NCI-H2029 (cell line): ENCODE data around the gene CDK11B.
"Not testable (repeated sequence)": the region's sequence is repeated elsewhere in the genome, so short reads cannot be mapped to it uniquely, and the experiment has no call there.

Source experiments
- DNase-seq: peaks from one replicate; lab custom pipeline; 2025; lab: John Stamatoyannopoulos, UW

The CDK11B gene

DNA sequence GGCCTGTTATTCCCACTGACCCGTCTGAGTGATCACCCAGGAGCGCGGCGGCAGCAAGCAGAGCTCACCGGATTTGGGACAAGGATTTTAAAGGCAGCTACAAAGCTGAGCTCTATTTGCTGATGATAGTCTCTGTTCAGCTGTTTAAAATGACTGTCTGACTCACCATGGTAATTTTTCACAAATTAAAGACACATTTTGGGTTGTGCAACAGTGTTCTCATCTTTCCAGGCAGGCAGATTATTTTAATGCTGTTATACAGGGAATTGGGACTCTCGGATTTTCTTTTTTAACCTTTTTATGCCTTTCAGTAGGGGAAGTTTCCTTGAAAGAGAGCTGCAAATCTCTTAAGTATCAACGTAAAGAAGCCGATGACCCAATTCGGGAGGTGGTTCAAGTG lies 3.6 kb upstream of the CDK11B start:
- not testable (repeated sequence) for DNase-seq

- not testable (repeated sequence) for DNase-seq
Measured at GRCh38 chr1:1648265-1648664, 10.5 kb downstream of the CDK11B start.

DNA sequence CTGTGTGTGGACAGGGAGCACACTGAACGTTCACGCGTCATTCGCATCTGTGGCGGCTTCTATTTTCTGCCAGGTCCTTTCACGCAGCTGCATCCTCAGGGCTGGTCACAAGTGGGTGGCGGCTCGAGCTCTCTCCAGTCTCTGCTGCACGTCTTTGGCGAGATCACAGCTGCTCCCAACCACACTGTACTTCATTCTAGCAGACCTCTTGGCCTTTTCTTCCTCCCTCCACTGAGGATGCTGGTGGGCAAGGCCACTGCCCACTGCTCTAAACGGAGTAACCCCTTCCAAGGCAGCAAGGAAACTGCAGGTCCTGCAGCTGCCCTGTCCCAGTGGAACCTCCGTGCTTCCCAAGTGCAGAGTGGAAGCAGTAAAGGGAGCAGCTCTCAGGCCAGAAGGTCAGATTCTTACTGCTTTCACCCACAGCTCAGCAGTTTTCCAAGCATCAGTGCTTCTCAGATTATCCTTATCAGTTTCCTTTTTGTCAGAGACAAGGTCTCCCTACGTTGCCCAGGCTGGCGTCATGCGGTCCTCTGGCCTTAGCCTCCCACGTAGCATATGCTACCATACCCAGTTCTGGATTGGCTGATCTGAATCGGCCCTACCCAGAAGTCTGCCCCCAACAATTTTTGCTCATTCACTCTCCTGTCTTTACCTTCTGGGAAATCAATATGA lies 11.1 kb downstream of the CDK11B start:
- not testable (repeated sequence) for DNase-seq

DNA sequence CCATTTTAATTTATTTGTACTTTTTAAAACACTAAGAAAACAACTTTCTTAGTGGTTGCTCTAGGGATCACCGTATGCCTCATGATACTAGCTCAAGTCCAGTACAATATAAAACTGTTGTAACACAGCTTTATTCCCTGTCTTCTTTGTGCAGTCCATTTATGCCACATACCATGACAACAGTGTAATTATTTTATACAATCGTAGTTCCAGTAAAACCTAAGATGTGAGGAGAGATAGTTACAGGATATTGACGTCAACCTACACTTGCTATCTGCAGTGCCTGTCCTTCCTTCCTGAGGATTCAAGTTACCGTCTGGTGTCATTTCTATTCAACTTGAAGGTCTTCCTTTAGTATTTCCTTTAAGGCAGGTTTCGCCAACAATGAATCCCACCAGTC lies 12.5 kb downstream of the CDK11B start:
- not testable (repeated sequence) for DNase-seq

GRCh38 chr1:1640711-1641461 lies 17.9 kb downstream of the CDK11B start:
- DNase-seq = not testable (repeated sequence)

DNA sequence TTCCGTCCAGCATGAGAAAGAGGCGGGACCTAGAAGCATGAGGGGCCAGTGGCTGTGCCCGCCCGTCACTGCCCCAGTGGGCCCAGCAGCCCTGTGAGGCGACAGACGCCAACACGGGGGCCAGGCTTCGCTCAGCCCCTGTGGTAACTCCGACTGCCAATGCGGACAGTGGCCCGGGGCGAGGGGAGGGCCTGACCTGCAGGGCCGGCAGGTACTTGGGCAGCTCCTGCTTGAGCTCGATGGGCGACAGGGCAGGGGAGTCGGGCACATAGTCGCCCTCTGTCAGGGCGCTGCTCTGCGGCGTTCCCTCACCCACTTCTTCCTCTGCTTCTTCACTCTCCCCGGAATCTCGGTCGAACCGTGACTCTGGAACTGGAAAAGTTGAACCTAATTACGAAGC lies 18.7 kb downstream of the CDK11B start:
- DNase-seq = not testable (repeated sequence)

GRCh38 chr1:1639368-1639767 lies 19.4 kb downstream of the CDK11B start:
- not testable (repeated sequence) for DNase-seq

GRCh38 chr1:1638528-1638927 lies 20.3 kb downstream of the CDK11B start:
- not testable (repeated sequence) for DNase-seq

- not testable (repeated sequence) for DNase-seq
Measured at GRCh38 chr1:1637479-1637875, 21.3 kb downstream of the CDK11B start.

GRCh38 chr1:1636621-1637478 lies 22.0 kb downstream of the CDK11B start:
- not testable (repeated sequence) for DNase-seq

DNA sequence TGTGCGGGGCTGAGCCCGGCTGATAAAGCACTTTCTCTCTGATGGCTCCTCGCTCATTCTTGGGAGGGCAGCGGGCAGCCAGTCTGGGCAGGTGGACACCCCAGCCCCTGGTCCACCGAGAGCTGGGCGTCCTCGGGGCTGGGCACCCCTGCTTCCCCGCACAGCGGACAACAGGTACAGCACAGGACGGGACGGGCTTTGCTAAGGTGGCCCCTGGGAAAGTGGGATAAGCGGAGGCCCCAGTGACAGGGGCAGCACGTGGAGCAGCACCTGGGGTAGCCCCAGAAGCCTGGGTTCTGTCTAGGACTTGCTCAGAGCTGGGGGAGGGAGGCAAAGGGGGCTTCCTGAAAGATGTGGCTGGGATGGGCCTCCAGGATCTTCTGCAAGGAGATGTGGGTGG lies 24.2 kb downstream of the CDK11B start:
- DNase-seq = not testable (repeated sequence)

DNA sequence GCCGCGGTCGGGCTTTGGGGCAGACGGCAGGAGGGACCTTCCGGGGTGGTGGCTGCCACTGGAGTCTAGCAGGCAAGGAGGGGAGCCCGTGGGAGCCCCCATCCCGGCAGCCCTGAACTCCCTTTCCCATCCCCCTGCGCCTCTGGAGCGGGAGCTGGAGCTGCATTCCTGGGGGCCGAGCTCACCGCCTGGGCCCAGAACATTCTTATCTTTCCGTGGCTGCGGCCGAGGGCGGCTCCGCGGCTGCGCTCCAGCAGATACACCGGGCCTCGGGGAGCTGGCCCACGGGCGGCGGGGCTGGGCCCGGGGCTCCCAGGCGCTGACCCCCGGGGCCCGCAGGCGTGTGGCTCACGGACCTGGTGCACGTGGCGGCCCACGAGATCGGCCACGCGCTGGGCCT lies 25.4 kb downstream of the CDK11B start:
- DNase-seq = not testable (repeated sequence)

DNA sequence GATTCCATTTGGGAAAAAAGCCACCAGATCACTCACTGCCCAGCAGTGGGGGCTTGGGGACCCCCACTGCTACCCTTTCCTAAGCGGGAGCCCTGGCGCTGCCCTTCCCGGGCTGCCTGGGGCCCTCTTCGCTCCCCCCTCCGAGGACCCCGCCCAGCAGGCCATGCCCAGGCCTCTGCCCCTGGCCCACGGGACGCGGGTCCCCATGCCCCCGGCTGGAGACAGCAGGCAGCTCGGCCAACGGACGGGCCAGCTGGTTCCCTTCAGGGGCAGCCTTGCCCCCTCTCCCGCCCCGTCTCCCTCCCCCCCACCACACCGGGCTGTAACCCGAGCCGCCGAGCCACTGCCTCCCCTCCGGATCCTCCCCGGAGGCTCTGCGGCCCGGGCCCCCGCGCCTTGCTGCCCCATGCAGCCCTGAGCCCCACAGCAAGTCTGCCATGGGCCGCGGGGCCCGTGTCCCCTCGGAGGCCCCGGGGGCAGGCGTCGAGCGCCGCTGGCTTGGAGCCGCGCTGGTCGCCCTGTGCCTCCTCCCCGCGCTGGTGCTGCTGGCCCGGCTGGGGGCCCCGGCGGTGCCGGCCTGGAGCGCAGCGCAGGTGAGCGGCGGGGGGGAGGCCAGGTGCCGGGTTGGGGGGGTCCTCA lies 26.9 kb downstream of the CDK11B start, which contains the start of gene MMP23B:
Gene MMP23B (plus strand): TSS at position 392 of the 639 bp plus-strand sequence. CDS start 46 bp downstream, at position 438.
- DNase-seq = no peak

GRCh38 chr1:1630965-1631781 lies 27.6 kb downstream of the CDK11B start:
- peak; percentile 21 for DNase-seq

DNA sequence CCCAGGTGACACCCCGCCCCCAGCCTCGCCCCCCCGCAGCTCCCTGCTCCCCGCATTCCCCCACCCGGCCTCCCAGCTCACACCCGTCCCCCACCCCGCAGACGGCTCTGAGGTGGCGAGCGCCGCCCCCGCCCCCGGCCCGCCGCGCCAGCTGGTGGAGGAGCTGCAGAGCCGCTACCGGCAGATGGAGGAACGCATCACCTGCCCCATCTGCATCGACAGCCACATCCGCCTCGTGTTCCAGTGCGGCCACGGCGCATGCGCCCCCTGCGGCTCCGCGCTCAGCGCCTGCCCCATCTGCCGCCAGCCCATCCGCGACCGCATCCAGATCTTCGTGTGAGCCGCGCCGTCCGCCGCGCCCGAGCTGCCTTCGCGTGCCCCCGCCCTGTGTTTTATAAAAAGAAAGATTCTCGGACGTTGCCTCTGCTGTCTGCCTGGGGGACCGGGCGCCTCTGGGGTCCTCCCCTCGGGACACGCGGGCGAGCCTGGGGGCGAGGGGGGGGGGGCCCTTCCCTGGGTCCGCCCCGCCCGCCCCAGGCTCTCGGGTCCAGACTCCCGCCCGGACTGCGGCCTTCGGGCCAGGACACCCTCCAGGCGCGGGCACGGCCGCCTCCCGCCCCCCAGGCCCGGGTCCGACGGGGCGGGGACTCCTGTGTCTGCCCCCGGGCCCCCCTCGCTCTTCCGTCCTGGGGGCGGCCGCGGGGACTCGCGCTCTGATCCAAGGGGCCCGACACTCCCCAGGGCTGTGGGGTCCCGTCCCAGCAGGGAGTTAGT lies 28.4 kb downstream of the CDK11B start:
- DNase-seq = peak; percentile 88

GRCh38 chr1:1629430-1630190 lies 29.2 kb downstream of the CDK11B start:
- DNase-seq = no peak

DNA sequence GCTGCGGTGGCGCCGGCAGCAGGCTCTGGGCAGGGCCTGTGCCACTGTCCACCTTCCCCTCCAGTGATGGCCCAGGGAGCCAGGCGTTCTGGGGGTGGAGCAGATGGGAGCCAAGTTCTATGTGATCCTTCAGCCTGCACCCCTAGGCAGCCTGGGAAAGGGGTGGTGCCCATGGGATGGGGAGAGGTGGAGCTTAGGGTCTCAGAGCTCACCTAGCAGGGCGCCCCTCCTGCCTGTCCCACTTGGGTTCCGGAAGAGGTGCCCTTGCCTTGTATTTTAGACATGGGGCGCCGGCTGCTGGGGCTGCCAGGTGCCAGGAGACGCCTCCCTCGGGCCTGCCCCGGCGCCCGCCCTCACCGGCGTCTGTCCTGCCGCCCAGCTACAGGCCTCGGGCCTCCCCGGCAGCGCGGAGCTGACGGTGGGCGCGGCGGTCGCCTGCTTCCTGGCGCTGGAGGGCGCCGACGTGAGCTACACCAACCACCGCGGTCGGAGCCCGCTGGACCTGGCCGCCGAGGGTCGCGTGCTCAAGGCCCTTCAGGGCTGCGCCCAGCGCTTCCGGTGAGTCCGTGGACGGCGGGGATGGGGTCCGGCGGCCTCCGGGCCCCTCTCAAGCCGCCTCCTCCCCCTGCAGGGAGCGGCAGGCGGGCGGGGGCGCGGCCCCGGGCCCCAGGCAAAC lies 29.9 kb downstream of the CDK11B start:
- no peak for DNase-seq

DNA sequence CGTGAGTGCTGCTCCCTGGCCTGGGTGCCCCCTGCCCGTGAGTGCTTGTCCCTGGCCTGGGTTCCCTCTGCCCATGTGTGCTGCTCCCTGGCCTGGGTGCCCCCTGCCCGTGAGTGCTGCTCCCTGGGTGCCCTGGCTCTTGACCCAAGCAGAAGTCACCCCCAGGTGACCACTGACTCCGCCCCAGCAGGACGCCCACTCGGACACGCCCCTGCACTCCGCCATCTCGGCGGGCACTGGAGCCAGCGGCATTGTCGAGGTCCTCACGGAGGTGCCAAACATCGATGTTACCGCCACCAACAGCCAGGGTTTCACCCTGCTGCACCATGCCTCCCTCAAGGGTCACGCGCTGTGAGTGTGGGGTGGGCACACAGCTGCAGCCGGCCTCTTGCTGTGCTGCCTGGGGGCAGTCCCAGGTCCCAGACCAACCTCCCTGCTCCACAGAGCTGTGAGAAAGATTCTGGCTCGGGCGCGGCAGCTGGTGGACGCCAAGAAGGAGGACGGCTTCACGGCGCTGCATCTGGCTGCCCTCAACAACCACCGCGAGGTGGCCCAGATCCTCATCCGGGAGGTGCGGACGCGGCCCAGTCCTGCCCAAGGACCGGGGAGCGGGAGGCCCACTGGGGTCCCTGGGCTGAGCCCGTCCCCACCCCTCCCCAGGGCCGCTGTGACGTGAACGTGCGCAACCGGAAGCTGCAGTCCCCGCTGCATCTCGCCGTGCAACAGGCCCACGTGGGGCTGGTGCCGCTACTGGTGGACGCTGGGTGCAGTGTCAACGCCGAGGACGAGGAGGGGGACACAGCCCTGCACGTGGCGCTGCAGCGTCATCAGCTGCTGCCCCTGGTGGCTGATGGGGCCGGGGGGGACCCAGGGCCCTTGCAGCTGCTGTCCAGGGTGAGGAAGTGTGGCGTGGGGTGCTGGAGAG lies 30.7 kb downstream of the CDK11B start:
- no peak for DNase-seq
